ENCODE data around the gene POSTN. TPM values are rescaled to one million over a fixed set of nuclear protein-coding genes. Genes with fewer than 3 reads are reported as not detected.

Gene POSTN
- total and polyA plus RNA-seq, 2 of the 8 experiments (the other 6 are each of a cell fraction or from before 2014, with no cell fraction given) = 0.30 to 0.74 TPM

DNA sequence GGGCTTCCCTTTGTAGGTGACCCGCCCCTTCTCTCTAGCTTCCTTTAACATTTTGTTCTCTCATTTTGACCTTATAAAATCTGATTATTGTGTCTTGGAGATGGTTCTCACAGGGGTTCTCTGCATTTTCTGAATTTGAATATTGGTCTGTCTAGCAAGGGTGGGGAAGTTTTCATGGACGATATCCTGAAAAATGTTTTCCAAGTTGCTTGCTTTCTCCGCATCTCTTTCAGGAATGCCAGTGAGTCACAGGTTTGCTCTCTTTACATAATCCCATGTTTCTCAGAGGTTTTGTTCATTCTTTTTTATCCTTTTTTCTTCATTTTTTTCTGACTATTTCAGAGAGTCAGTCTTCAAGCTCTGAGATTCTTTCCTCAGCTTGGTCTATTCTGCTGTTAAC, 53.6 kb downstream of the POSTN start:
- Histone ChIP-seq H3K27me3 (replicated peaks in 1 of 4; ENCODE audit: control insufficient read depth in 3 of 4, extremely low read depth in 1 of 4, insufficient read depth in 3 of 4, low read length in 3 of 4) (no peaks in the 10 kb centered on the region), H3K4me3 (ENCODE audit: extremely low read depth in 1 of 4, insufficient read depth in 2 of 4, low read depth in 3 of 4, low read length in 4 of 4) (no peak overlapping the region), H4K20me1 (replicated peaks in 1 of 2; ENCODE audit: control insufficient read depth in 1 of 2, insufficient read depth in 2 of 2, low read length in 2 of 2) (no peaks in the 10 kb centered on the region), H4K8ac (ENCODE audit: extremely low read depth, insufficient read depth, low read length) (no peak overlapping the region), H4K91ac (replicated peaks; ENCODE audit: insufficient read length, low read length) (no peak overlapping the region), H3K4me1 (replicated peaks in 1 of 4; ENCODE audit: control insufficient read depth in 3 of 4, insufficient read depth in 4 of 4, low read length in 3 of 4) (no peaks in the 10 kb centered on the region), H3K79me1 (ENCODE audit: low read depth, low read length) (no peaks in the 10 kb centered on the region), H2BK15ac (ENCODE audit: low read length) (no peak overlapping the region), H2BK5ac (ENCODE audit: low read depth, low read length) (no peak overlapping the region), H3K36me3 (ENCODE audit: control insufficient read depth in 2 of 4, insufficient read depth in 4 of 4, low read length in 3 of 4) (no peaks in the 10 kb centered on the region), H2AK5ac (ENCODE audit: low read depth, low read length) (no peak overlapping the region), H3K56ac (replicated peaks; ENCODE audit: insufficient read length, low read depth, low read length) (no peak overlapping the region), H3K79me2 (ENCODE audit: control insufficient read depth in 1 of 2, insufficient read depth in 2 of 2, low read length in 2 of 2) (no peaks in the 10 kb centered on the region), H2BK12ac (ENCODE audit: low read depth, low read length) (no peak overlapping the region), H2BK120ac (replicated peaks; ENCODE audit: low read depth, low read length) (no peak overlapping the region), H3K23ac (ENCODE audit: insufficient read length) (no peak overlapping the region), H4K5ac (ENCODE audit: insufficient read length, low read depth, low read length) (no peak overlapping the region), H3K23me2 (ENCODE audit: low read depth, low read length) (no peaks in the 10 kb centered on the region; the same call in 1 of the 2 replicates), H3K9ac (replicated peaks in 1 of 4; ENCODE audit: extremely low read depth in 1 of 4, low read depth in 3 of 4, low read length in 3 of 4) (no peak overlapping the region), H2BK20ac (ENCODE audit: low read length) (no peak overlapping the region), H3K4ac (replicated peaks; ENCODE audit: insufficient read length, low read depth, low read length) (no peak overlapping the region), H3K4me2 (ENCODE audit: insufficient read depth in 1 of 2, low read depth in 2 of 2, low read length in 2 of 2) (no peak overlapping the region), H3K14ac (ENCODE audit: insufficient read length) (no peak overlapping the region), H3K18ac (ENCODE audit: extremely low read depth, low read length) (no peak overlapping the region), H3K9me3 (ENCODE audit: insufficient read depth in 2 of 2, low read depth in 1 of 2, low read length in 1 of 2) (peaks cover 3 to 7% of the 10 kb centered on the region in 2 experiments; a peak in 3 of 4 replicates), H2AFZ (ENCODE audit: low read length) (peak overlapping the region; percentile 40; the same call in 1 of the 2 replicates), H3K27ac (ENCODE audit: low read depth, low read length) (no peak overlapping the region)
- ChIA-PET POLR2A (ENCODE audit: partially characterized antibody) (no interaction called here), CTCF (ENCODE audit: partially characterized antibody) (interaction anchor here (1.4 kb wide), 1 partner anchor 471 kb away, joined by 3 read pairs; no protein-coding TSS in a partner anchor)
- no peak for FAIRE-seq
- DNase-seq (ENCODE audit: low read depth in 1 of 2, low spot score in 2 of 2) = no peak
- 88% methylated on average over 3 of the region's 3 CpGs; no CpG with 5 or more reads in 1 of the 2 experiments for WGBS, 2 experiments (ENCODE audit: extremely low coverage in 1 of 2, insufficient coverage in 1 of 2, insufficient read length in 1 of 2, insufficient replicate concordance in 2 of 2, low coverage in 1 of 2, low lambda C conversion rate in 2 of 2, missing lambda C conversion rate in 1 of 2)
- TF ChIP-seq KDM4A (IDR thresholded peaks at IDR 0.05; ENCODE audit: low read depth, low read length, severe bottlenecking) (no peak), USF2 (IDR thresholded peaks at IDR 0.05; ENCODE audit: low read length) (no peak), NRF1 (IDR thresholded peaks at IDR 0.05; ENCODE audit: low read depth, low read length) (no peak), JUN (IDR thresholded peaks at IDR 0.05; ENCODE audit: low read depth, low read length) (no peak), BACH1 (IDR thresholded peaks at IDR 0.05; ENCODE audit: low read length) (no peak), CTCF (IDR thresholded peaks at IDR 0.05; ENCODE audit: control extremely low read depth in 1 of 3, insufficient read depth in 1 of 3, low read depth in 1 of 3, low read length in 3 of 3) (no peak), CEBPB (IDR thresholded peaks at IDR 0.05; ENCODE audit: low read depth, low read length) (no peak), RNF2 (IDR thresholded peaks at IDR 0.05; ENCODE audit: borderline replicate concordance, low read depth, low read length, missing control alignments, poor library complexity, severe bottlenecking) (no peak), SUZ12 (IDR thresholded peaks at IDR 0.05; ENCODE audit: low read length) (no peak), EP300 (IDR thresholded peaks at IDR 0.05; ENCODE audit: borderline replicate concordance in 1 of 2, low read depth in 2 of 2, low read length in 2 of 2) (no peak)

Data from H1 (cell line).